ENCODE results near the gene RCE1.
"Not testable (repeated sequence)": the region's sequence is repeated elsewhere in the genome, so short reads cannot be mapped to it uniquely, and the experiment has no call there.

The RCE1 gene, protein sequence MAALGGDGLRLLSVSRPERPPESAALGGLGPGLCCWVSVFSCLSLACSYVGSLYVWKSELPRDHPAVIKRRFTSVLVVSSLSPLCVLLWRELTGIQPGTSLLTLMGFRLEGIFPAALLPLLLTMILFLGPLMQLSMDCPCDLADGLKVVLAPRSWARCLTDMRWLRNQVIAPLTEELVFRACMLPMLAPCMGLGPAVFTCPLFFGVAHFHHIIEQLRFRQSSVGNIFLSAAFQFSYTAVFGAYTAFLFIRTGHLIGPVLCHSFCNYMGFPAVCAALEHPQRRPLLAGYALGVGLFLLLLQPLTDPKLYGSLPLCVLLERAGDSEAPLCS

DNA sequence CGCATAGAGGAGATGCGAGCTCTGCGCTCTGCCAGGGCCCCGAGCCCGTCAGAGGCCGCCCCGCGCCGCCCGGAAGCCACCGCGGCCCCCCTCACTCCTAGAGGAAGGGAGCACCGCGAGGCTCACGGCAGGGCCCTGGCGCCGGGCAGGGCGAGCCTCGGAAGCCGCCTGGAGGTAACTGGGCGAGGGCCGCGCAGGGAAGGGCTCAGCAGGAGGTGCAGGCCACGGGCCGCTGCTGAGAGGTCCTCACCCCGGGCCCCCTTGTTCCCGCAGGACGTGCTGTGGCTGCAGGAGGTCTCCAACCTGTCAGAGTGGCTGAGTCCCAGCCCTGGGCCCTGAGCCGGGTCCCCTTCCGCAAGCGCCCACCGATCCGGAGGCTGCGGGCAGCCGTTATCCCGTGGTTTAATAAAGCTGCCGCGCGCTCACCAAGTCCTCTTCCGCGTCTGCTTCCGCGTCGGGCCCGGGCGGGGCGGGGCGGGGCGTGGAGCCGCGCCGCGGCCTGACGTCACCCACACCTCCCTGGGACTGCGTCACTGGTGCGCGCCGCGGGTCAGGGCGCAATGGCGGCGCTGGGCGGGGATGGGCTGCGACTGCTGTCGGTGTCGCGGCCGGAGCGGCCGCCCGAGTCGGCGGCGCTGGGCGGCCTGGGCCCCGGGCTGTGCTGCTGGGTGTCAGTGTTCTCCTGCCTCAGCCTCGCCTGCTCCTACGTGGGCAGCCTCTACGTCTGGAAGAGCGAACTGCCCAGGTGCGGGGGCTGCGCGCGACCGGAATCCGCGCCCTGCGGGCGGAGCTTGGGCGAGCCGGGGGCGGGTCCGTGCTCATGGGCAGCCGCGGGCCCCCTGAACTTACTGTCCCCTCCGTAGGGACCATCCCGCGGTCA, at the start of gene RCE1:
Gene RCE1 (plus strand): TSS at position 546 of the 880 bp plus-strand sequence. CDS start 15 bp downstream, at position 561.
- TF ChIP-seq, protein P1, sequence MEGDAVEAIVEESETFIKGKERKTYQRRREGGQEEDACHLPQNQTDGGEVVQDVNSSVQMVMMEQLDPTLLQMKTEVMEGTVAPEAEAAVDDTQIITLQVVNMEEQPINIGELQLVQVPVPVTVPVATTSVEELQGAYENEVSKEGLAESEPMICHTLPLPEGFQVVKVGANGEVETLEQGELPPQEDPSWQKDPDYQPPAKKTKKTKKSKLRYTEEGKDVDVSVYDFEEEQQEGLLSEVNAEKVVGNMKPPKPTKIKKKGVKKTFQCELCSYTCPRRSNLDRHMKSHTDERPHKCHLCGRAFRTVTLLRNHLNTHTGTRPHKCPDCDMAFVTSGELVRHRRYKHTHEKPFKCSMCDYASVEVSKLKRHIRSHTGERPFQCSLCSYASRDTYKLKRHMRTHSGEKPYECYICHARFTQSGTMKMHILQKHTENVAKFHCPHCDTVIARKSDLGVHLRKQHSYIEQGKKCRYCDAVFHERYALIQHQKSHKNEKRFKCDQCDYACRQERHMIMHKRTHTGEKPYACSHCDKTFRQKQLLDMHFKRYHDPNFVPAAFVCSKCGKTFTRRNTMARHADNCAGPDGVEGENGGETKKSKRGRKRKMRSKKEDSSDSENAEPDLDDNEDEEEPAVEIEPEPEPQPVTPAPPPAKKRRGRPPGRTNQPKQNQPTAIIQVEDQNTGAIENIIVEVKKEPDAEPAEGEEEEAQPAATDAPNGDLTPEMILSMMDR (IDR thresholded peaks at IDR 0.05; ENCODE audit: low read depth, low read length): no peak
- H3K4me3 ChIP-seq (ENCODE audit: low read depth, low read length): peak within 1 kb of the TSS; percentile 99

DNA sequence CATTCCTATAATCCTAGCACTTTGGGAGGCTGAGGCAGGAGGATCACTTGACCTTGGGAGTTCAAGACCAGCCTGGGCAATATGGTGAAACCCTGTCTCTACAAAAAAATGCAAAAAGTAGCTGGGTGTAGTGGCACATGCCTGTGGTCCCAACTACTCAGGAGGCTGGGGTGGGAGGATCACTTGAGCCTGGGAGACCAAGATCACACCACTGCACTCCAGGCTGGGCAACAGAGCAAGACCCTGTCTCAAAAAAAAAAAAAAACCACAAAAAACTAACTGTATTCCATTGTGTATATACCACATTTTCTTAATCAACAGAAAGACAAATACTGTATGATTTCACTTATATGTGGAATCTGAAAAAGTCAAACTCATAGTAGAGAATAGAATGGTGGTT, 43.4 kb upstream of the RCE1 start:
- H3K4me3 ChIP-seq (ENCODE audit: low read depth, low read length): not testable (repeated sequence)

DNA sequence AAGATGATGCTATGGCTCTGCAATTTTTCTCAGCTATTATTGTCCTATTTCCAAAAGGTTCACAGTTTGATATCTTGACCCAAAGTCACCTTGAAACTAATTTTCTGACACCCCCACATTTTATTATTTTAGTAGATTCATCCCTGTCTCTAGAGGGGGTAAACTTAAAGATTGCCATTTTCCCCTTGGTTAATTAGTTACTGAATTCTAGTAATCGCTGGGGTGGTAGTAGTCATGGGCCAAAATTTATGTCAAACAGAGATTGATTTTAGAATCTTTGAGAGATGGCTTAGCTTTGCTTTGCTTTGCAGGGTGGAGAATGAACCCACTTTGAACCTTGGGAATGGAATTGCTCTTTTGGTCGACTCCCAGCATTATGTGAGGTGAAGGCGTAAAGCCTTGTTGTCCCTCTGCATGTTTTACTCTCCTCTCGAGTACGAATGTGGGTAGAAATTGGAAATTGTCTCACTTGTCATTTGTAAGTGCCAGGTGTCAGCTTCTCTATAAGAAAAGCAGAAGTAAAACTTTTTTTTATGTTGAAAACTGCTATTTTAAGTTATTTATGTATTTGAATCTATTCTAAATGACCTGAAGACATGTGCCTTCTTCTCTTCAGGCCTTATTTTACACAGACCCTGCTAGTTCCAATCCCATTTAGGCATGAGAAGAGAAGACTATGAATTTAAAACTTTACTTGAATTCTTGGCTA, 42.4 kb upstream of the RCE1 start:
- H3K4me3 ChIP-seq (ENCODE audit: low read depth, low read length): no peak overlapping the region
- TF ChIP-seq, protein P1 (IDR thresholded peaks at IDR 0.05; ENCODE audit: low read depth, low read length): no peak

DNA sequence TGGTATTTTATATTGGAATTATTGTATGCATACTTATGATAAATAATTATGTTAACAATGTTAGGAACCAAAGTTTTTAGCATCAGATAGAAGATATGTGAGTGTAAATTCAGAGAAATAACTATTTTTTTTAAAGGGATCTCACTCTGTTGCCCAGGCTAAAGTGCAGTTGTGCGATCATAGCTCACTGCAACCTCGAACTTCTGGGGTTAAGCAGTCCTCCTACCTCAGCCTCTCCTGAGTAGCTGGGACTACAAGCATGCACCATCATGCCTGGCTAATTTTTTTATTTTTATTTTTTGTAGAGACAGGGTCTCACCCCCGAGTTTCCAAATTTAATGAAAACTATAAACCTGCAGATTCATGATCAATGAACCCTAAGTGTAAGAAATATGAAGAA, 33.6 kb upstream of the RCE1 start:
- TF ChIP-seq, protein P1 (IDR thresholded peaks at IDR 0.05; ENCODE audit: low read depth, low read length): no peak
- no peak overlapping the region for H3K4me3 ChIP-seq (ENCODE audit: low read depth, low read length)

DNA sequence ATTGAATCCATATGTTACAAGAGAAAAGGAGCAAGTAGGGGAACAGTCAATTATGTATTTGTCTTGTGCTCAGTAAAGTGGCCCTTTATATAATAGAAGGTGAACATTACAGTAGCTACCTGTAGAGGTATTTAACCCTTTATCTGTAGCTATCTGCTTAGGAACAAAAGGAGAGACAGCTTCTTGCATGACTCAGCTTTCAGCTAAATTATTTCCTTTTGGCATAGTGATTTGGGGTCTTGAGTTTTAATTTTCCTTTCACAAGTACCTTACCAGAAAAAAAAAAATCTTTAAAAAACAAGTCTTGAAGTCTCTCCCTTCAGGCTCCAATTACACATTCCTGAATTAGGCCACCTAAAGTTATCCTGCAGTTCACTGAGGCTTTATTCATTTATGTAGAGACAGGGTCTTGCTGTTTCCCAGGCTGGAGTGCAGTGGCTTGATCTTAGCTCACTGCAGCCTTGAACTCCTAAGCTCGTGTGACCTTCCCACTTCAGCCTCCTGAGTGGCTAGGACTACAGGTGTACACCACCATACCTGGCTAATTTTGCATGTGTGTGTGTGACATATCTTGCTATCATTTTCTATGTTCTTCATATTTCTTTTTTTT, 32.6 kb upstream of the RCE1 start:
- TF ChIP-seq, protein P1 (IDR thresholded peaks at IDR 0.05; ENCODE audit: low read depth, low read length): no peak
- no peak overlapping the region for H3K4me3 ChIP-seq (ENCODE audit: low read depth, low read length)

DNA sequence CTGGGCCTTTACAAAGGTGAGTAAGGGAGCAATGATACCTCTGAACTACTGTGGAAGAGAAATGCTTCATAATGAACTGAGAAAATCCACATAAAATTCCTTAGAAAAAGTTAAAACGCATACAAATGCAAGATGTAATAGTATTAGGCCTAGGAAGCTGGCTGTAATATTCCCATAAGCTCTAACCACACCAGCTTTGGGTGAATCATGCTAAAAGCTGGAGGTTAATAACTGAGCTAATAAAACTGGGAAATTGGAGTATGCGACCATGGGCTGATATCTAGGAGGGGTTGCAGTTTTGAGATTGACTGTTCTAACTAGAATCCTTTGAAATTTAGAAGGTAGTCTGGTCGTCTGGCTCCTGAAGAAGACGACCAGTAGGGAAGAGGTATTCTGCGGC, 28.6 kb upstream of the RCE1 start:
- TF ChIP-seq, protein P1 (IDR thresholded peaks at IDR 0.05; ENCODE audit: low read depth, low read length): no peak

DNA sequence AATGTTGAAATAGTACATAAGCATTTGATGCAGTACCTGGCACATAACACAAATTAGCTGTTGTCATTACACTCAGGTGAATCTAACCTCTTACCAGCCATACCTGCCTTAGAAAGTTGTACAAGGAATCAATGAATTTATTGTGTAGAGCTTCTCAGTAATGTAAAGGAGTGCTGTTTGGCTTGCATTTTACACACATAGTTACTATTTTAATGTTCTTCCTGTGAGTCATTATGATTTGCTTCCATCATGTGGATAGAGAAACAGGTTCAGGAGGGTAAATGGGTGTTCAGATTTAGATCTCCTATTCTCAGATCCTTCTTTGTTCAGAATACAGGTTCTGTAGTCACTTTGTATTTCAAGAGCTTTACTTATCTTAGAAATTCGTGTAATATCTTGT, 27.6 kb upstream of the RCE1 start:
- TF ChIP-seq, protein P1 (IDR thresholded peaks at IDR 0.05; ENCODE audit: low read depth, low read length): no peak
- H3K4me3 ChIP-seq (ENCODE audit: low read depth, low read length): no peak overlapping the region

More for the DNA sequence above, 28.6 kb upstream of the RCE1 start:
- H3K4me3 ChIP-seq (ENCODE audit: low read depth, low read length): no peak overlapping the region

All from WI38 (cell line).